Measurements from ENCODE around the gene SUPT5H. TPM values are rescaled to one million over a fixed set of nuclear protein-coding genes. Genes with fewer than 3 reads are reported as not detected.
A peak's percentile ranks its signal among the peaks of the same experiment; 100 is the strongest.

Gene SUPT5H
- total and polyA plus RNA-seq, 2 of the 8 experiments (the other 6 are each of a cell fraction or from before 2014, with no cell fraction given) = 77.8 to 111 TPM

DNA sequence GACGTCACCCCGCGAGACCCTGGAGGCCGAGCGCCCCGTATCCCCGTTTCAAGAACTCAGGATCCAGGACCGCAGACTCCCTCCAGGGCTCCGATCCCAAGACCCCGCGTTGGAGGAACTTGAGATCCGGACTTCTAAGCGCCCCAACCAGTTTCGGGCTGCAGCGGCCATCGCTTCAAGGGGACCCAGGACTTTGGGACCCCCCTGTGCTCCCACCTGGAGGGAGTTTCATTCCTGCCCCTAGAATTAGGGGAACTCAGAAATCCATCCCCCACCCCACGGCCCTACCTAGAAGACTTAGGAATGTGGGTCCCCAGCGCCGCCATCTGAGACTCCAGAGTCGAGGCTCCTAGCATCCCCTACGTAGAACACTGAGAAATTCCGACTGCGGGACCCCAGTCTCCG, 32.5 kb upstream of the SUPT5H start (continued):
- TF ChIP-seq, protein P1, sequence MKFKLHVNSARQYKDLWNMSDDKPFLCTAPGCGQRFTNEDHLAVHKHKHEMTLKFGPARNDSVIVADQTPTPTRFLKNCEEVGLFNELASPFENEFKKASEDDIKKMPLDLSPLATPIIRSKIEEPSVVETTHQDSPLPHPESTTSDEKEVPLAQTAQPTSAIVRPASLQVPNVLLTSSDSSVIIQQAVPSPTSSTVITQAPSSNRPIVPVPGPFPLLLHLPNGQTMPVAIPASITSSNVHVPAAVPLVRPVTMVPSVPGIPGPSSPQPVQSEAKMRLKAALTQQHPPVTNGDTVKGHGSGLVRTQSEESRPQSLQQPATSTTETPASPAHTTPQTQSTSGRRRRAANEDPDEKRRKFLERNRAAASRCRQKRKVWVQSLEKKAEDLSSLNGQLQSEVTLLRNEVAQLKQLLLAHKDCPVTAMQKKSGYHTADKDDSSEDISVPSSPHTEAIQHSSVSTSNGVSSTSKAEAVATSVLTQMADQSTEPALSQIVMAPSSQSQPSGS (IDR thresholded peaks at IDR 0.05; ENCODE audit: low read length) = no peak
- 0 out of 2 replicates have a peak, but pooled peaks have one; percentile 3 for TF ChIP-seq KDM5A (IDR thresholded peaks at IDR 0.05; ENCODE audit: low read length)
- no peak for TF ChIP-seq EZH2 (IDR thresholded peaks at IDR 0.05; ENCODE audit: low read depth, low read length, severe bottlenecking)
- TF ChIP-seq SP2 (IDR thresholded peaks at IDR 0.05; ENCODE audit: low read length) = no peak
- no peak for TF ChIP-seq ASH2L (IDR thresholded peaks at IDR 0.05; ENCODE audit: low read length)
- no peak for TF ChIP-seq CBX5 (IDR thresholded peaks at IDR 0.05; ENCODE audit: low read depth, low read length)
- TF ChIP-seq SUZ12 (IDR thresholded peaks at IDR 0.05; ENCODE audit: low read length) = no peak
- no peak for TF ChIP-seq EP300 (IDR thresholded peaks at IDR 0.05; ENCODE audit: borderline replicate concordance in 1 of 2, low read depth in 2 of 2, low read length in 2 of 2)
- TF ChIP-seq RXRA (IDR thresholded peaks at IDR 0.05; ENCODE audit: insufficient read depth, low read depth, low read length) = no peak
- peak; percentile 29; the same call in 1 of the 2 replicates for TF ChIP-seq PHF8 (conservative IDR thresholded peaks at IDR 0.05; ENCODE audit: low read depth, low read length)
- TF ChIP-seq FOSL1 (IDR thresholded peaks at IDR 0.05; ENCODE audit: insufficient read depth, low read depth, low read length) = no peak
- 0 out of 2 replicates have a peak, but pooled peaks have one; percentile 1 for TF ChIP-seq GTF2F1 (IDR thresholded peaks at IDR 0.05; ENCODE audit: borderline replicate concordance, low read depth, low read length)
- no peak for TF ChIP-seq TBP (IDR thresholded peaks at IDR 0.05; ENCODE audit: low read depth, low read length)
- no peak for TF ChIP-seq POLR2AphosphoS5 (IDR thresholded peaks at IDR 0.05; ENCODE audit: low read depth, low read length)
- TF ChIP-seq EGR1 (IDR thresholded peaks at IDR 0.05; ENCODE audit: borderline replicate concordance, low read depth, low read length) = no peak
- TF ChIP-seq HDAC6 (IDR thresholded peaks at IDR 0.05; ENCODE audit: low read depth, low read length) = no peak
- 0 out of 2 replicates have a peak, but pooled peaks have one; percentile 50 for TF ChIP-seq CHD1 (IDR thresholded peaks at IDR 0.05; ENCODE audit: low read depth, low read length)
- no peak for TF ChIP-seq ZNF274 (IDR thresholded peaks at IDR 0.05; ENCODE audit: borderline replicate concordance, extremely low read depth, low read length)
- TF ChIP-seq TAF7 (optimal IDR thresholded peaks at IDR 0.05; ENCODE audit: borderline replicate concordance, low read depth, low read length) = no peak
- TF ChIP-seq RNF2 (IDR thresholded peaks at IDR 0.05; ENCODE audit: borderline replicate concordance, low read depth, low read length, missing control alignments, poor library complexity, severe bottlenecking) = no peak
- TF ChIP-seq CHD2 (IDR thresholded peaks at IDR 0.05; ENCODE audit: low read length) = no peak
- TF ChIP-seq, protein P2, sequence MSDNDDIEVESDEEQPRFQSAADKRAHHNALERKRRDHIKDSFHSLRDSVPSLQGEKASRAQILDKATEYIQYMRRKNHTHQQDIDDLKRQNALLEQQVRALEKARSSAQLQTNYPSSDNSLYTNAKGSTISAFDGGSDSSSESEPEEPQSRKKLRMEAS (IDR thresholded peaks at IDR 0.05) = no peak
- TF ChIP-seq, protein P3, sequence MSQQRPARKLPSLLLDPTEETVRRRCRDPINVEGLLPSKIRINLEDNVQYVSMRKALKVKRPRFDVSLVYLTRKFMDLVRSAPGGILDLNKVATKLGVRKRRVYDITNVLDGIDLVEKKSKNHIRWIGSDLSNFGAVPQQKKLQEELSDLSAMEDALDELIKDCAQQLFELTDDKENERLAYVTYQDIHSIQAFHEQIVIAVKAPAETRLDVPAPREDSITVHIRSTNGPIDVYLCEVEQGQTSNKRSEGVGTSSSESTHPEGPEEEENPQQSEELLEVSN (IDR thresholded peaks at IDR 0.05) = no peak

Data from H1 (cell line).